K562 (cell line): ENCODE results near the gene REEP6. TPM values are rescaled to one million over a fixed set of nuclear protein-coding genes. Genes with fewer than 3 reads are reported as not detected.

ENCODE experiments used
- CCNT2 ChIP-seq: IDR thresholded peaks from 2 replicates; pipeline ENCODE4 v1.6.1; 2011; ENCODE audit warnings: borderline replicate concordance, low read depth, mild to moderate bottlenecking, moderate library complexity, mixed read lengths, low read length; ENCODE audit not compliant: insufficient read length; ENCODE audit errors: extremely low read depth
- CHCHD3 ChIP-seq: fragments of 250-450 bp; sonication (Bioruptor Pico); IDR thresholded peaks from 2 replicates; pipeline ENCODE4 v2.1.2; 2022; ENCODE audit warnings: mild to moderate bottlenecking
- CSDE1 ChIP-seq, 2 experiments: fragments of 450-650 bp; IDR thresholded peaks; 2 replicates each; pipeline ENCODE4 v1.6.1; 2016; ENCODE audit warnings: mild to moderate bottlenecking in 1 of 2
- FOXK1 ChIP-seq: sonication (generic); formaldehyde crosslinking; IDR thresholded peaks from 2 replicates; pipeline ENCODE4 v1.8.0; 2022; ENCODE audit warnings: missing genetic modification reagents, mild to moderate bottlenecking, borderline replicate concordance
- HDGF ChIP-seq: fragments of 450-650 bp; IDR thresholded peaks from 2 replicates; pipeline ENCODE4 v1.6.1; 2016
- KAT2B ChIP-seq: IDR thresholded peaks from one replicate; pipeline ENCODE4 v1.6.1; 2012; ENCODE audit warnings: low read depth, mild to moderate bottlenecking, control low read depth, inconsistent platforms, low read length, moderate library complexity
- KLF1 ChIP-seq: fragments of 450-650 bp; IDR thresholded peaks from 2 replicates; pipeline ENCODE4 v1.6.1; 2016; ENCODE audit warnings: missing genetic modification characterization, missing compliant biosample characterization
- MIER1 ChIP-seq: fragments of 450-650 bp; IDR thresholded peaks from 2 replicates; pipeline ENCODE4 v1.6.1; 2016; ENCODE audit warnings: antibody characterized with exemption, mild to moderate bottlenecking, low read depth
- PHB2 ChIP-seq: fragments of 450-650 bp; IDR thresholded peaks from 2 replicates; pipeline ENCODE4 v1.6.1; 2017; ENCODE audit warnings: low read depth
- PTRF ChIP-seq: fragments of 450-650 bp; IDR thresholded peaks from 2 replicates; pipeline ENCODE4 v1.6.1; 2016; ENCODE audit warnings: mild to moderate bottlenecking, missing genetic modification characterization, missing compliant biosample characterization
- RBBP5 ChIP-seq: fragments of 200-600 bp; sonication (generic); IDR thresholded peaks from 2 replicates; pipeline ENCODE4 v1.6.1; 2012; ENCODE audit warnings: borderline replicate concordance, mild to moderate bottlenecking, low read length, control low read depth, inconsistent platforms; ENCODE audit not compliant: insufficient read depth, poor library complexity, severe bottlenecking
- SP1 ChIP-seq: sonication (generic); formaldehyde crosslinking; IDR thresholded peaks from 2 replicates; pipeline ENCODE4 v1.8.1; 2022; ENCODE audit warnings: mild to moderate bottlenecking, missing genetic modification reagents
- STAG1 ChIP-seq: sonication (generic); formaldehyde crosslinking; IDR thresholded peaks from 2 replicates; pipeline ENCODE4 v1.5.0; 2020; ENCODE audit warnings: missing genetic modification reagents, borderline replicate concordance
- SUPT5H ChIP-seq: fragments of 450-650 bp; IDR thresholded peaks from 2 replicates; pipeline ENCODE4 v1.6.1; 2016
- TEAD4 ChIP-seq, 2 experiments: sonication (generic) in 1 of 2; formaldehyde crosslinking in 1 of 2; IDR thresholded peaks; 2 replicates each; pipeline versions ENCODE4 v1.6.1 to v1.8.0; 2012 to 2022; ENCODE audit warnings: borderline replicate concordance in 1 of 2, inconsistent platforms in 1 of 2, low read length in 1 of 2, mild to moderate bottlenecking in 1 of 2, missing genetic modification reagents in 1 of 2
- XRCC3 ChIP-seq: fragments of 450-650 bp; IDR thresholded peaks from 2 replicates; pipeline ENCODE4 v1.6.1; 2017; ENCODE audit warnings: mild to moderate bottlenecking, moderate library complexity
- YBX1 ChIP-seq: fragments of 450-650 bp; IDR thresholded peaks from 2 replicates; pipeline ENCODE4 v1.7.1; 2016; ENCODE audit warnings: mild to moderate bottlenecking
- ZBTB7A ChIP-seq: IDR thresholded peaks from 2 replicates; pipeline ENCODE4 v1.6.1; 2011; ENCODE audit warnings: low read depth, mild to moderate bottlenecking, low read length, moderate library complexity, borderline replicate concordance; ENCODE audit not compliant: control insufficient read depth
- ZNF24 ChIP-seq: fragments of 450-650 bp; IDR thresholded peaks from 2 replicates; pipeline ENCODE4 v1.6.1; 2016
- ZNF589 ChIP-seq: fragments of 200-800 bp; sonication (Bioruptor generic); IDR thresholded peaks from 2 replicates; pipeline ENCODE4 v1.6.1; 2016; ENCODE audit warnings: low read depth, missing genetic modification characterization, missing compliant biosample characterization
- ZNF740 ChIP-seq, 3 experiments: fragments of 200-800 bp in 1 of 3; sonication (Bioruptor generic) in 1 of 3; sonication (generic) in 1 of 3; formaldehyde crosslinking in 1 of 3; IDR thresholded peaks; 2 replicates each; pipeline versions ENCODE4 v1.6.1 to v1.8.0; 2016 to 2022; ENCODE audit warnings: mild to moderate bottlenecking in 2 of 3, missing compliant biosample characterization in 2 of 3, missing genetic modification characterization in 2 of 3, missing genetic modification reagents in 1 of 3
- polyA plus RNA-seq, 8 experiments: library from polyadenylated mRNA; depleted of rRNA in 4 of 8; stranded (reverse) in 5 of 8; unstranded in 3 of 8; fragments of >200 nt; fragmentation: Nextera tagmentation in 2 of 8; fragmentation: Illumina TruSeq in 1 of 8; extraction: Ambion mirVana in 2 of 8; extraction: Trizol in 1 of 8; gene quantifications; 2 replicates each; pipeline versions ENCODE4 v1.2.1 to v1.2.3, GENCODE V29; 2011 to 2014; ENCODE audit warnings: inconsistent platforms in 1 of 8, missing spikeins in 1 of 8
- total RNA-seq, 7 experiments: library from RNA; depleted of rRNA in 6 of 7; stranded (reverse); fragments of >200 nt in 6 of 7; fragmentation: Illumina TruSeq in 2 of 7; extraction: Trizol in 2 of 7; gene quantifications; 2 replicates each; pipeline versions ENCODE4 v1.2.1 to v1.2.3, GENCODE V29; 2011 to 2021; ENCODE audit warnings: low replicate concordance in 1 of 7
- TF ChIP-seq, protein P1 (sequence below), 2 experiments: fragments of 450-650 bp in 1 of 2; IDR thresholded peaks; 2 replicates each; pipeline ENCODE4 v1.6.1; 2011 to 2017; ENCODE audit warnings: low read depth in 2 of 2, antibody characterized with exemption in 1 of 2, borderline replicate concordance in 1 of 2, low read length in 1 of 2, mild to moderate bottlenecking in 1 of 2, mixed read lengths in 1 of 2; ENCODE audit not compliant: control insufficient read depth in 1 of 2
- TF ChIP-seq, protein P2 (sequence below): fragments of 250-450 bp; sonication (Bioruptor Pico); IDR thresholded peaks from 2 replicates; pipeline ENCODE4 v1.8.0; 2021; ENCODE audit warnings: mild to moderate bottlenecking, moderate library complexity

Gene REEP6
- total and polyA plus RNA-seq, 9 of the 15 experiments (the other 6 are each of a cell fraction or from before 2014, with no cell fraction given): 1.2 to 64.2 (median 12.7) TPM

- TF ChIP-seq, protein P1, sequence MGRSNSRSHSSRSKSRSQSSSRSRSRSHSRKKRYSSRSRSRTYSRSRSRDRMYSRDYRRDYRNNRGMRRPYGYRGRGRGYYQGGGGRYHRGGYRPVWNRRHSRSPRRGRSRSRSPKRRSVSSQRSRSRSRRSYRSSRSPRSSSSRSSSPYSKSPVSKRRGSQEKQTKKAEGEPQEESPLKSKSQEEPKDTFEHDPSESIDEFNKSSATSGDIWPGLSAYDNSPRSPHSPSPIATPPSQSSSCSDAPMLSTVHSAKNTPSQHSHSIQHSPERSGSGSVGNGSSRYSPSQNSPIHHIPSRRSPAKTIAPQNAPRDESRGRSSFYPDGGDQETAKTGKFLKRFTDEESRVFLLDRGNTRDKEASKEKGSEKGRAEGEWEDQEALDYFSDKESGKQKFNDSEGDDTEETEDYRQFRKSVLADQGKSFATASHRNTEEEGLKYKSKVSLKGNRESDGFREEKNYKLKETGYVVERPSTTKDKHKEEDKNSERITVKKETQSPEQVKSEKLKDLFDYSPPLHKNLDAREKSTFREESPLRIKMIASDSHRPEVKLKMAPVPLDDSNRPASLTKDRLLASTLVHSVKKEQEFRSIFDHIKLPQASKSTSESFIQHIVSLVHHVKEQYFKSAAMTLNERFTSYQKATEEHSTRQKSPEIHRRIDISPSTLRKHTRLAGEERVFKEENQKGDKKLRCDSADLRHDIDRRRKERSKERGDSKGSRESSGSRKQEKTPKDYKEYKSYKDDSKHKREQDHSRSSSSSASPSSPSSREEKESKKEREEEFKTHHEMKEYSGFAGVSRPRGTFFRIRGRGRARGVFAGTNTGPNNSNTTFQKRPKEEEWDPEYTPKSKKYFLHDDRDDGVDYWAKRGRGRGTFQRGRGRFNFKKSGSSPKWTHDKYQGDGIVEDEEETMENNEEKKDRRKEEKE (IDR thresholded peaks at IDR 0.05; ENCODE audit: borderline replicate concordance in 1 of 2, control insufficient read depth in 1 of 2, low read depth in 2 of 2, low read length in 1 of 2): no peak
- TF ChIP-seq KAT2B: no peak
- TF ChIP-seq PTRF (tag): no peak
- no peak for TF ChIP-seq ZNF589 (CRISPR knock-in tag)
- no peak for TF ChIP-seq CHCHD3 (CRISPR knock-in tag)
- TF ChIP-seq TEAD4 (IDR thresholded peaks at IDR 0.05; ENCODE audit: low read length): no peak
- TF ChIP-seq TEAD4 (CRISPR knock-in tag; IDR thresholded peaks at IDR 0.05; ENCODE audit: borderline replicate concordance): no peak
- TF ChIP-seq CCNT2: peak; percentile 31
- TF ChIP-seq XRCC3: no peak
- TF ChIP-seq SP1 (CRISPR knock-in tag): peak; percentile 93
- TF ChIP-seq FOXK1 (CRISPR knock-in tag): no peak
- peak; percentile 62; the same call in 1 of the 2 replicates for TF ChIP-seq ZBTB7A
- TF ChIP-seq MIER1: 0 out of 2 replicates have a peak, but pooled peaks have one; percentile 21
- no peak for TF ChIP-seq CSDE1 (IDR thresholded peaks at IDR 0.05)
- TF ChIP-seq, protein P2, sequence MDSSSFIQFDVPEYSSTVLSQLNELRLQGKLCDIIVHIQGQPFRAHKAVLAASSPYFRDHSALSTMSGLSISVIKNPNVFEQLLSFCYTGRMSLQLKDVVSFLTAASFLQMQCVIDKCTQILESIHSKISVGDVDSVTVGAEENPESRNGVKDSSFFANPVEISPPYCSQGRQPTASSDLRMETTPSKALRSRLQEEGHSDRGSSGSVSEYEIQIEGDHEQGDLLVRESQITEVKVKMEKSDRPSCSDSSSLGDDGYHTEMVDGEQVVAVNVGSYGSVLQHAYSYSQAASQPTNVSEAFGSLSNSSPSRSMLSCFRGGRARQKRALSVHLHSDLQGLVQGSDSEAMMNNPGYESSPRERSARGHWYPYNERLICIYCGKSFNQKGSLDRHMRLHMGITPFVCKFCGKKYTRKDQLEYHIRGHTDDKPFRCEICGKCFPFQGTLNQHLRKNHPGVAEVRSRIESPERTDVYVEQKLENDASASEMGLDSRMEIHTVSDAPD (CRISPR knock-in tag): no peak
- TF ChIP-seq KLF1 (tag): no peak
- no peak for TF ChIP-seq ZNF24
- peak; percentile 70 for TF ChIP-seq SUPT5H
- TF ChIP-seq ZNF740 (CRISPR knock-in tag; IDR thresholded peaks at IDR 0.05): no peak
- no peak for TF ChIP-seq ZNF740 (tag; IDR thresholded peaks at IDR 0.05)
- TF ChIP-seq PHB2: no peak
- no peak for TF ChIP-seq YBX1
- TF ChIP-seq STAG1 (CRISPR knock-in tag): no peak
- TF ChIP-seq RBBP5: no peak
- TF ChIP-seq HDGF: 0 out of 2 replicates have a peak, but pooled peaks have one; percentile 59
Measured at GRCh38 chr19:1455336-1456120, 35.5 kb upstream of the REEP6 start (continued).
